Central memory CD4-positive, alpha-beta T cell (primary cell): ENCODE data around the gene NDE1.
"Not testable (repeated sequence)": the region's sequence is repeated elsewhere in the genome, so short reads cannot be mapped to it uniquely, and the experiment has no call there.

Experiments used
- DNase-seq: peaks from one replicate; pipeline ENCODE4 v3.0.0; 2022

Gene NDE1

GRCh38 chr16:15652293-15653001 is 2.4 kb downstream of the NDE1 start:
- no peak for DNase-seq

DNA sequence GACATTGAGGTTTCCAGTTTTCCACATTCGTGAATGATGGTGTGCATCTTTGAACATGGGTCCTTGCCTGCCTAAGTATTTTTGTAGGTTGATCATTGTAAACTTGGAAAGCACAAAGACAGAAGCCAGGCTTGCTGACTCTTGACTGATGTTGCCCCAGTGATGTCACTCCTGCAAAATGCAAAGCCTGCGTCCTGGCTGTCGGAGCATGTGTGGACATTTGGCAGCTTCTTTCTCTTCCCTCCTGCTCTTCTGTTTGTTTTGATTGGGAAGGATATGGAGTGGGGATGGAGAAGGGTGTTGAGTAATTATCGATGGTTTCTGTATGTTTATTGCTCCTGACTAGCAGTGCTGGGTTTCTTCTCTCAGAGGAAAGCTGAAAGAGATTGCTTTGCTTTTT is 3.2 kb downstream of the NDE1 start:
- no peak for DNase-seq

DNA sequence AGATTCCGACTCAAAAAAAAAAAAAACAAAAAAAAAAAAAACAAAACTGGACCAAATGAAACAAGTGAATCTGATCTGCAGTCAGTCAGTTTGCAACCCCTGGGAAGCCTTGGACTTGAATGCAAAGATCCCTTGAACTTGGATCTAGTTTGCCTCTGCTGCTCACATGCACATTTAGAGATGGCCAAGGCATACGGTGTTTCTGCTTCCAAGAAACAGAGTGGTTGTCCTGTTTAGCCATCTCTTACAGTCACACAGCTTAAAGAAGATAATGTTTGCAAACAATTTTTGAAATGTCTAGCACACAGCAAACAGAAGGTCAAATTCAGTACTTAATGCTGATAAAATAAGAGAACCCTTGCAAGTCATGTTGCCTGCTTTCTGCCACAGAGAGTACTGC is 4.5 kb downstream of the NDE1 start:
- no peak for DNase-seq

DNA sequence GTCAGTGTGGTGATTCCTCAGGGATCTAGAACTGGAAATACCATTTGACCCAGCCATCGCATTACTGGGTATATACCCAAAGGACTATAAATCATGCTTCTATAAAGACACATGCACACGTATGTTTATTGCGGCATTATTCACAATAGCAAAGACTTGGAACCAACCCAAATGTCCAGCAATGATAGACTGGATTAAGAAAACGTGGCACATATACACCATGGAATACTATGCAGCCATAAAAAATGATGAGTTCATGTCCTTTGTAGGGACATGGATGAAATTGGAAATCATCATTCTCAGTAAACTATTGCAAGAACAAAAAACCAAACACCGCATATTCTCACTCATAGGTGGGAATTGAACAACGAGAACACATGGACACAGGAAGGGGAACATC is 5.5 kb downstream of the NDE1 start:
- DNase-seq = not testable (repeated sequence)

GRCh38 chr16:15658149-15658548 is 8.1 kb downstream of the NDE1 start:
- no peak for DNase-seq

DNA sequence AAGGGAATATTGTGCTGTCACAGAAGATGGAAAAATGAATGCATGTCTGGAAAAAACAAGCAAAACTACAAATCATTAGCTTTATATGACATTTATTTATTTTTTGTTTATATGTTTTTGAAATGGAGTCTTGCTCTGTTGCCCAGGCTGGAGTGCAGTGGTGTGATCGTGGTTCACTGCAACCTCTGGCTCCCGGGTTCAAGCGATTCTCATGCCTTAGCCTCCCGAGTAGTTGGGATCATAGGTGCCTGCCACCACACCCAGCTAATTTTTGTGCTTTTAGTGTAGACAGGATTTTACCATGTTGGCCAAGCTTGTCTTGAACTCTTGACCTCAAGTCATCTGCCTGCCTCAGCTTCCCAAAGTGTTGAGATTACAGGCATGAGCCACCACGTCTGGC is 8.5 kb downstream of the NDE1 start:
- DNase-seq = no peak

DNA sequence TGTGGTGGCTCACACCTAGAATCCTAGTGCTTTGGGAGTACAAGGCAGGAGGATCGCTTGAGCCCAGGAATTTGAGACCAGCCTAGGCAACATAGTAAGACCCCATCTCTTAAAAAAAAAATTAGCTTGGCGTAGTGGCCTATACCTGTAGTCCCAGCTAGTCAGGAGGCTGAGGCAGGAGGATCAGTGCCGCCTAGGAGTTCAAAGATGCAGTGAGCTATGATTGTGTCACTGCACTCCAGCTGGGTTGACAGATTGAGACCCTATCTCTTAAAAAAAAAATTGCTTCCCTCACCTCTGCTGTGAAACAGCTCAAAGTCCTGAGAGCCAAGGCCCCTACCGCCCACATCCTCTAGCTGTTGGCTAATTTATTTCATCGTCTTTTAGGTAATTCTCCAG is 10.2 kb downstream of the NDE1 start:
- DNase-seq = no peak

DNA sequence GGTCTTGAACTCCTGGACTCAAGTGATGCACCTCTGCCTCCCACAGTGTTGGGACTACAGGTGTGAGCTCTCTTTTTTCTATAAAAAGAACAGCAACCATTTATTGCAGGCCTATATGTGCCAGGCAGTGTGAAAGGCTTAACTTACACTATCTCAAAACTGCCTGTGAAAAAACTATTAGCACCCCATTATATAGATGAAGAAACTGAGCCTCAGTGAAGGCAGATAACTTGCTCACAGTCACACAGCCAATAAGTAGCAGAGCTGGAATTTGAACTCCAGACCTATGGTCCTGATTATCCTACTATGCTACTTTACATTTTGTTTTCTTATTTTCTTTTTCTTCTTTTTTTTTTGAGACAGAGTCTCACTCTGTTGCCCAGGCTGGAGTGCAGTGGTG is 15.1 kb downstream of the NDE1 start:
- no peak for DNase-seq

- no peak for DNase-seq
Measured at GRCh38 chr16:15667091-15667742, 17.2 kb downstream of the NDE1 start.

GRCh38 chr16:15671530-15672117 is 21.6 kb downstream of the NDE1 start:
- no peak for DNase-seq

DNA sequence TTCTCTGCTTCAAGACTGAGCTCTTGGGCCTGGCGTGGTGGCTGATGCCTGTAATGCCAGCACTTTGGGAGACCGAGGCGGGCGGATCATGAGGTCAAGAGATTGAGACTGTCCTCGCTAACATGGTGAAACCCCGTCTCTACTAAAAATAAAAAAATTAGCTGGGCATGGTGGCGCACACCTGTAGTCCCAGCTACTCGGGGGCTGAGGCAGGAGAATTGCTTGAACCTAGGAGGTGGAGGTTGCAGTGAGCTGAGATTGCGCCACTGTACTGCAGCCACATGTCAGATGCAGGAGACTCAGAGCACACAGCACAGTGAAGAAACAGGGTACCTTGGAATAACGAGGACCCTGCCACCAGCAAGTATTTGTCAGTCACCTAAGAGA is 22.1 kb downstream of the NDE1 start:
- DNase-seq = not testable (repeated sequence)

GRCh38 chr16:15672514-15673167 is 22.6 kb downstream of the NDE1 start:
- peak; percentile 93 for DNase-seq

DNA sequence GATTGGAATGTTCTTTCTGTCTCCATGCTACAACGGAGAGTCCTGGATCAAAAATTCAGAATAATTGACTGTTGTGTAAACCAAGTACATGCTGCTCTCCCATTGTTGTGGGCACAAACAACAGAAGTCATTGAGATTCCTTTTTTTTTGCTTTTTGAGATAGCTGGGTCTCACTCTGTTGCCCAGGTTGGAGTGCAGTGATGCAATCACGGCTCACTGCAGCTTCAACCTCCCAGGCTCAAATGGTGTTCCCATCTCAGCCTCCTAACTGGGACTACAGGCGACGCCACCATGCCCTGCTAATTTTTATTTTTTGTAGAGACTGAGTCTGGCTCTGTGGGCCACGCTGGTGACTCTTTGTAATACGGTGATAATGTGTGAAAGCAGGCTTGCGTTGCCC is 24.5 kb downstream of the NDE1 start:
- no peak for DNase-seq

- DNase-seq = no peak
Measured at GRCh38 chr16:15676506-15676905, 26.5 kb downstream of the NDE1 start.

- no peak for DNase-seq
Measured at GRCh38 chr16:15677447-15677846, 27.4 kb downstream of the NDE1 start.

GRCh38 chr16:15682105-15682570 is 32.1 kb downstream of the NDE1 start:
- DNase-seq = peak; percentile 17

DNA sequence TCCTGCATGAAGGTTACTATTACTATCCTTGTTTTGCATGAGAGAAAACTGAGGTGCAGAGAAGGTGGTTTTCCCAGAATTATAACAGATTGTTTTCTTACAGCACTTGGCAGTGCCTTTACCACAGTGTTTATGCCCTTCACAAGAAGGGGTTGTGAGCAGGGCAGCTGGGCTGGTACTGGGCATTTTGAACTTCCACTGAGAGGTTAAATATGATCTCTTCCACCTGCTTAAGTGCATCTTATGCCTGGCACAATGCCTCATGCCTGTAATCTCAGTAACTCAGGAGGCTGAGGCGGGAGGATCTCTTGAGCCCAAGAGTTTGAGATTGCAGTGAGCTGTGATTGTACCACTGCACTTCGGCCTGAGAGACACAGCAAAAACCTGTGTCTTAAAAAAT is 36.2 kb downstream of the NDE1 start:
- no peak for DNase-seq

DNA sequence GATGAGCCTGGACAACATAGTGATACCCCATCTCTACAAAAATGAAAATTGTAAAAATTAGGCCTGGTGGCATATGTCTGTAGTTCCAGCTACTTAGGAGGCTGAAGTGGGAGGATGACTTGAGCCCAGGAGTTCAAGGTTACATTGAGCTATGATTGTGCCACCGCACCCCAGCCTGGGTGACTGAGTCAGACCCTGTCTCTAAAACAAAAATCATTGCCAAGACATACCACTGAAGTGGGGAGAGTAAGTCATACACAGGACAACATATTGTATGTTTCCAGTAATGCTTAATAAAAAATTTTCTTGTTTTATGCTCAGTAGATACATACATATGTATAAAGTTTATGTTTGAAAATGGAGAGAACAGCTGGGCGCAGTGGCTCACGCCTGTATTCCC is 39.2 kb downstream of the NDE1 start:
- no peak for DNase-seq

DNA sequence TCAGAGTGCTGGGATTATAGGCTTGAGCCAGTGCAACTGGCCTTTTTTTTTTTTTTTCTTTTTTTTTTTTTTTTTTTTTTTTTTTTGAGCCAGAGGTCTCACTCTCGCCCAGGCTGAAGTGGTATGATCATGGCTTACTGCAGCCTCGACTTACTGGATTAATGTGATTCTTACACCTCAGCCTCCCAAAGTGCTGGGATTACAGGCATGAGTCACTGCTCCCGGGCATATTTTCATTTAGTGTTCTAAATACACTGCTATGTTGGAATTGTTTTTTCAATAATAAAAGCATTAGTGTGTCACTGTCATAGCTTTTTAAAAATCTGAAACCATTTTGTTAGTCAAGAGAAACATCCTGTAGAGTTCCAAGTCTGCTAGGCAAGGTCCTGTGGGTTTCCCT is 40.3 kb downstream of the NDE1 start:
- DNase-seq = no peak

GRCh38 chr16:15691046-15691445 is 41.0 kb downstream of the NDE1 start:
- no peak for DNase-seq

GRCh38 chr16:15692508-15692907 is 42.5 kb downstream of the NDE1 start:
- not testable (repeated sequence) for DNase-seq

DNA sequence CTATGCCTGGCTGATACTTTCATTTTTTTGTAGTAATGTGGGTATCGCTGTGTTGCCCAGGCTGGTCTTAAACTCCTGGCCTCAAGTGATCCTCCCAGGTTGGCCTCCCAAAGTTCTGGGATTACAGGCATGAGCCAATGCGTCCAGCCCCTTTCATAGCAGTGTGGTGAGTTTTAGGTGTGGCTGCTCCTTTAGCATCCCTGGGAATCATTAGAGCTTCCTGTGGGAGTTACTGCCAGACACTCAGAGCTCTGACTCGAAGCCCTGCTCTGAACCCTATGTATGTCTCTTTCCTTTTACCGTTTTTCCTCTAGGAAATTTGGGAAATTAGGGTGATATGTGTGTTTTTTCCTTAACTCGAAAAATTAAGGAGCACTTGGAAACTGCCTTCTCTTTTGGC is 44.5 kb downstream of the NDE1 start:
- no peak for DNase-seq

DNA sequence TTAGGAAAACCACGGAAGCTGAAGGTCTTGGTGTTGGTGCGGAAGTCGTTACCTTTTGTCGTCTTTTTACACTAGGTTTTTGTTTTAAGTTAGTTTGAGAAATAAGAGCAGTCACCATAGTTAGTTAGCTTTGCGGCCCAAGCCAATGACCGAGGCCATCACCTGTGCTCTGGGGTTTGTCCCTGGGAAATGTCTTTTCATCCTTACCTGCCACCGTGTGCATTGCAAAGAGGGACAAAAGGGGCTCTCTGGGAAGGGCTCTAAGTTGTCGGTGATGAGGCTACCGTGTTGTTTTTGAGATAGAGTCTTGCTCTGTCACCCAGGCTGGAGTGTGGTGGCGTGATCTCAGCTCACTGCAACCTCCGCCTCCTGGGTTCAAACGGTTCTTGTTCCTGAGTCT is 49.8 kb downstream of the NDE1 start:
- DNase-seq = no peak

GRCh38 chr16:15701367-15701766 is 51.3 kb downstream of the NDE1 start:
- DNase-seq = no peak
